Measurements from ENCODE around the gene ERC2. TPM values are rescaled to one million over a fixed set of nuclear protein-coding genes. Genes with fewer than 3 reads are reported as not detected.
"Not testable (repeated sequence)": the region's sequence is repeated elsewhere in the genome, so short reads cannot be mapped to it uniquely, and the experiment has no call there.

The ERC2 gene
- total RNA-seq, 1 donor from 2014 or later: 0.99 TPM

DNA sequence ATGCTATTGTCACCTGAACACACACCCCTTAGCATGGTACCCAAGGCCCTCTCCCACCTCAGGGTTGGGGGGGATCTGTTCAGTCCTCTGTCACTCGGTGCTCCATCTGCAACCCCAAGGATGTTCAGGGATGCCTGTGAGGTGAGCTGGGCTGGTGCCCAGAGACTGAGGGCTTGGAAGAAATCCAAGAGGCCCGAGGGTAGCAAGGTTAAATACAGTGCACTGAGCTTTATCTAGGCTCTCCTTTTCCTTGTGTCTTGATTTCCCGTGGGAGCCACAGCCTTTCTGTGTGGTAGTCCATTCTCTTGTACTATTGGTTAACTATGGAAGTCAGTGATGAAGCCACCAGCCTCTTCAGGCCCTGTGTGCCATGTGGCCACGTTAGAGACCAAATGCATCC is 962.5 kb downstream of the ERC2 start:
- H3K4me3 ChIP-seq: no peak overlapping the region
- intact Hi-C loops (cut with micrococcal nuclease): no loop called here
- H3K4me1 ChIP-seq: no peaks in the 10 kb centered on the region
- TF ChIP-seq CTCF (IDR thresholded peaks at IDR 0.05; ENCODE audit: borderline replicate concordance): no peak
- H3K27ac ChIP-seq (replicated peaks): no peak overlapping the region
- no peaks in the 10 kb centered on the region for H3K36me3 ChIP-seq
- peaks cover 19% of the 10 kb centered on the region for H3K27me3 ChIP-seq (ENCODE audit: low read depth)
- DNase-seq: no peak
- H3K9me3 ChIP-seq (replicated peaks): no peaks in the 10 kb centered on the region

GRCh38 chr3:55505102-55505501 is 963.2 kb downstream of the ERC2 start:
- intact Hi-C loops (cut with micrococcal nuclease); H3K36me3 ChIP-seq; H3K9me3 ChIP-seq (replicated peaks); DNase-seq; H3K4me3 ChIP-seq; H3K27ac ChIP-seq (replicated peaks); H3K4me1 ChIP-seq: not testable (repeated sequence)
- peak; percentile 54 for TF ChIP-seq CTCF (IDR thresholded peaks at IDR 0.05; ENCODE audit: borderline replicate concordance)
- peaks cover 23% of the 10 kb centered on the region for H3K27me3 ChIP-seq (ENCODE audit: low read depth)

- H3K4me3 ChIP-seq: no peak overlapping the region
- no peak for DNase-seq
- no peaks in the 10 kb centered on the region for H3K4me1 ChIP-seq
- H3K9me3 ChIP-seq (replicated peaks): no peaks in the 10 kb centered on the region
- peaks cover 16% of the 10 kb centered on the region for H3K27me3 ChIP-seq (ENCODE audit: low read depth)
- H3K36me3 ChIP-seq: no peaks in the 10 kb centered on the region
- H3K27ac ChIP-seq (replicated peaks): no peak overlapping the region
- intact Hi-C loops (cut with micrococcal nuclease): no loop called here
- TF ChIP-seq CTCF (IDR thresholded peaks at IDR 0.05; ENCODE audit: borderline replicate concordance): no peak
These were observed 966.4 kb downstream of the ERC2 start for GRCh38 chr3:55501905-55502304.

DNA sequence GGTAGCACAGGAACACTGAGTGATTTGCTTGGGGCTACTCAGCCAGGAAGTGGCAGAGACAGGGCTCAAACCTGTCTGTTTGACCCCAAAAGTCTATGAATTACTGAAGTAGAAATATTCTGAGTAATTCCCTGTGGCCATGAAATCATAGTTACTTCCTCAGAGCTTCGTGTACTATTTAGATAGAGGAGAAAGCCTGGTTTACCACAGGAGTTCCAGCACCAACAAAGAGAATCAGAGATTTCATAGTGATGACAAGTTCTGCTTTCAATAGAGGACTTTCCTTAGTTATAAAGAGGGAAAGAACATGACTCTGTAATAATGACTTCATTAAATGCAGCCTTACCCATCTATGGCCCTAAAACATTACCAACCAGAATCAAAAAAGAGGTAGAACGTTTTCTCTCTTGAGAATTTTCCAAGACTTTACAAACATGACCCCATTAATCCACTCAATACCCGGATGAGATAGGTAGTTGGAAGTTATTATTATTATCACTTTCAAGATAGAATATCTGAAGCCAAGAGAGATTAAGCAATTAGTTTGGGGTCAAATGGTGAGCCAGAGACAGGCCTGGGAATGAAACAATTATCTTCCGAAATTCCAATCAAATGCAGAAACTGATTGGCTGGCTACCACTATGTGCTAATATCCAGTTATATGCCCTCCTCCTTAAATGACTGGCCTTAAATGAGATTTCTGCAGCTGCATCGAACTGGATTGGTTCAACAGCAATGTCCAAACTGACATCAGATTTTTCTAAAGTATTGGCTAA is 967.5 kb downstream of the ERC2 start:
- peaks cover 15% of the 10 kb centered on the region for H3K27me3 ChIP-seq (ENCODE audit: low read depth)
- intact Hi-C loops (cut with micrococcal nuclease): no loop called here
- H3K4me3 ChIP-seq: no peak overlapping the region
- no peaks in the 10 kb centered on the region for H3K4me1 ChIP-seq
- no peak for DNase-seq
- no peaks in the 10 kb centered on the region for H3K36me3 ChIP-seq
- no peak for TF ChIP-seq CTCF (IDR thresholded peaks at IDR 0.05; ENCODE audit: borderline replicate concordance)
- H3K27ac ChIP-seq (replicated peaks): no peak overlapping the region
- H3K9me3 ChIP-seq (replicated peaks): no peaks in the 10 kb centered on the region

GRCh38 chr3:55498520-55498919 is 969.7 kb downstream of the ERC2 start:
- Histone ChIP-seq H3K27me3 (ENCODE audit: low read depth) (peaks cover 25% of the 10 kb centered on the region), H3K36me3 (no peaks in the 10 kb centered on the region), H3K27ac (replicated peaks) (no peak overlapping the region), H3K4me3 (no peak overlapping the region), H3K4me1 (no peaks in the 10 kb centered on the region), H3K9me3 (replicated peaks) (no peaks in the 10 kb centered on the region)
- intact Hi-C loops (cut with micrococcal nuclease): no loop called here
- DNase-seq: no peak
- no peak for TF ChIP-seq CTCF (IDR thresholded peaks at IDR 0.05; ENCODE audit: borderline replicate concordance)
